Testis (tissue), 3 donors: ENCODE measurements around the gene PAXX. TPM values are rescaled to one million over a fixed set of nuclear protein-coding genes. Genes with fewer than 3 reads are reported as not detected.

Source experiments
- DNase-seq: peaks from one replicate; pipeline ENCODE4 v3.0.0-alpha.2; 2019
- H3K27ac ChIP-seq, 2 donors: fragments of 200-600 bp; sonication (generic); one replicate each; pipeline ENCODE4 v1.5.1; 2019
- H3K27me3 ChIP-seq: fragments of 200-600 bp; sonication (generic); one replicate; pipeline ENCODE4 v1.5.1; 2019
- H3K36me3 ChIP-seq: fragments of 200-600 bp; sonication (generic); one replicate; pipeline ENCODE4 v1.5.1; 2017; ENCODE audit warnings: low read depth; ENCODE audit errors: missing control alignments
- H3K4me1 ChIP-seq: fragments of 200-600 bp; sonication (generic); one replicate; pipeline ENCODE4 v1.5.1; 2019
- H3K4me3 ChIP-seq, 2 donors: fragments of 200-600 bp; sonication (generic); one replicate each; pipeline ENCODE4 v1.5.1; 2017 to 2019
- H3K9me3 ChIP-seq: fragments of 200-600 bp; sonication (generic); one replicate; pipeline ENCODE4 v1.5.1; 2017
- CTCF ChIP-seq, 3 experiments: fragments of 450-650 bp in 2 of 3; fragments of 200-600 bp in 1 of 3; sonication (generic) in 1 of 3; IDR thresholded peaks; one replicate each; pipeline ENCODE4 v1.5.1; 2016 to 2019; ENCODE audit warnings: antibody characterized with exemption in 3 of 3, mild to moderate bottlenecking in 2 of 3, moderate library complexity in 1 of 3
- POLR2A ChIP-seq: fragments of 450-650 bp; IDR thresholded peaks from one replicate; pipeline ENCODE4 v1.6.1; 2017; ENCODE audit warnings: antibody characterized with exemption, mild to moderate bottlenecking, moderate library complexity
- WGBS, 2 donors: methylation state at CpG; one replicate each; pipeline ENCODE4 v1.1.5; 2018; 5-methylcytosine and 5-hydroxymethylcytosine counted together
- intact Hi-C: fragments of 100-400 bp; cut with DNase I; formaldehyde crosslinking; loops from one replicate; pipeline ENCODE4 v1.15.1; 2023; ENCODE audit warnings: low total_unique reads
- polyA plus RNA-seq: library from polyadenylated mRNA; stranded (reverse); fragments of 350-450 nt; fragmentation: Illumina TruSeq; extraction: RNeasy Lipid Tissue Mini Kit (QIAGEN cat#74804); gene quantifications from one replicate; pipeline ENCODE4 v1.2.3, GENCODE V29; 2014; ENCODE audit warnings: low read depth, low replicate concordance; ENCODE audit not compliant: insufficient read depth
- total RNA-seq, 2 donors: library from RNA; depleted of rRNA; stranded (reverse); fragments of >200 nt; gene quantifications; one replicate each; pipeline ENCODE4 v1.2.3, GENCODE V29; 2016

Gene PAXX
- total and polyA plus RNA-seq, 3 donors from 2014 or later, result 25.9 to 56.6 (median 47.8) TPM

- intact Hi-C loops, result no loop called here
- no peaks in the 10 kb centered on the region for H3K9me3 ChIP-seq
These were observed 19.9 kb downstream of the PAXX start for GRCh38 chr9:137011907-137012675.

GRCh38 chr9:137012694-137013570 lies 20.7 kb downstream of the PAXX start:
- whole genome bisulfite sequencing, 2 donors, result 87 to 90% methylated on average over 26 to 67 of the region's 67 CpGs
- no peaks in the 10 kb centered on the region for H3K9me3 ChIP-seq
- intact Hi-C loops, result no loop called here
- H3K4me3 ChIP-seq, result no peak overlapping the region
- no peaks in the 10 kb centered on the region for H3K36me3 ChIP-seq
- H3K27ac ChIP-seq, result no peak overlapping the region
- peaks cover 2% of the 10 kb centered on the region for H3K4me1 ChIP-seq
- DNase-seq, result no peak
- no peaks in the 10 kb centered on the region for H3K27me3 ChIP-seq
- TF ChIP-seq CTCF (IDR thresholded peaks at IDR 0.05) (no peak), POLR2A (no peak)

More at GRCh38 chr9:137011907-137012675, 19.9 kb downstream of the PAXX start:
- H3K27me3 ChIP-seq, result no peaks in the 10 kb centered on the region
- H3K4me3 ChIP-seq, result no peak overlapping the region
- H3K4me1 ChIP-seq, result peaks cover 10% of the 10 kb centered on the region
- no peaks in the 10 kb centered on the region for H3K36me3 ChIP-seq
- no peak for DNase-seq
- H3K27ac ChIP-seq, result no peak overlapping the region
- TF ChIP-seq CTCF (IDR thresholded peaks at IDR 0.05) (no peak), POLR2A (no peak)
- 91 to 93% methylated on average over 13 to 39 of the region's 39 CpGs for WGBS, 2 donors

- 96 to 97% methylated on average over 11 to 20 of the region's 20 CpGs for WGBS, 2 donors
- H3K4me1 ChIP-seq, result no peaks in the 10 kb centered on the region
- no peak for TF ChIP-seq POLR2A
- no peak for TF ChIP-seq CTCF (IDR thresholded peaks at IDR 0.05)
- H3K9me3 ChIP-seq, result no peaks in the 10 kb centered on the region
- intact Hi-C loops, result no loop called here
- H3K4me3 ChIP-seq, result no peak overlapping the region
- DNase-seq, result no peak
- no peaks in the 10 kb centered on the region for H3K36me3 ChIP-seq
- H3K27me3 ChIP-seq, result no peaks in the 10 kb centered on the region
- H3K27ac ChIP-seq, result no peak overlapping the region
These were observed 21.3 kb downstream of the PAXX start for GRCh38 chr9:137013571-137013940.

- no peaks in the 10 kb centered on the region for H3K9me3 ChIP-seq
- WGBS, 2 donors, result 91 to 93% methylated on average over 8 to 22 of the region's 23 CpGs
- DNase-seq, result no peak
- H3K27me3 ChIP-seq, result no peaks in the 10 kb centered on the region
- H3K4me1 ChIP-seq, result no peaks in the 10 kb centered on the region
- intact Hi-C loops, result no loop called here
- no peak overlapping the region for H3K4me3 ChIP-seq
- H3K27ac ChIP-seq, result no peak overlapping the region
- TF ChIP-seq CTCF (IDR thresholded peaks at IDR 0.05) (no peak), POLR2A (no peak)
- H3K36me3 ChIP-seq, result no peaks in the 10 kb centered on the region
These were observed 21.9 kb downstream of the PAXX start for GRCh38 chr9:137014166-137014565.
